GM23338 (cell line): ENCODE results near the gene ASAH2. TPM values are rescaled to one million over a fixed set of nuclear protein-coding genes. Genes with fewer than 3 reads are reported as not detected.
A peak's percentile ranks its signal among the peaks of the same experiment; 100 is the strongest.

Experiments
- ATAC-seq: fragments of 200-7000 bp; cut with Tn5 transposase; 3 replicates; pipeline ENCODE4 v1.9.1; 2020
- DNase-seq: peaks from one replicate; pipeline ENCODE4 v3.0.0-alpha.2; 2015; ENCODE audit warnings: low spot score
- H2AFZ ChIP-seq: fragments of 200-600 bp; sonication (generic); 2 replicates; pipeline ENCODE4 v1.8.0; 2016; ENCODE audit warnings: antibody characterized with exemption, mild to moderate bottlenecking, moderate library complexity
- H3F3A ChIP-seq: fragments of 200-600 bp; sonication (generic); replicated peaks from 2 replicates; pipeline ENCODE4 v1.8.0; 2017; ENCODE audit warnings: antibody characterized with exemption, mixed run types, low read depth
- H3K27ac ChIP-seq: fragments of 200-600 bp; sonication (generic); 2 replicates; pipeline ENCODE4 v1.6.1; 2016; ENCODE audit warnings: low read depth
- H3K27me3 ChIP-seq: fragments of 200-600 bp; sonication (generic); 2 replicates; pipeline ENCODE4 v1.8.0; 2016; ENCODE audit warnings: mild to moderate bottlenecking, mixed run types, moderate library complexity; ENCODE audit not compliant: insufficient read depth
- H3K36me3 ChIP-seq: fragments of 200-600 bp; sonication (generic); 2 replicates; pipeline ENCODE4 v1.8.0; 2016; ENCODE audit warnings: mild to moderate bottlenecking; ENCODE audit not compliant: insufficient read depth
- H3K4me1 ChIP-seq: fragments of 200-600 bp; sonication (generic); 2 replicates; pipeline ENCODE4 v1.8.0; 2016; ENCODE audit warnings: mild to moderate bottlenecking, moderate library complexity; ENCODE audit not compliant: insufficient read depth
- H3K4me2 ChIP-seq: fragments of 200-600 bp; sonication (generic); 2 replicates; pipeline ENCODE4 v1.7.1; 2017; ENCODE audit warnings: mixed run types
- H3K4me3 ChIP-seq: fragments of 200-600 bp; sonication (generic); 2 replicates; pipeline ENCODE4 v1.6.1; 2016; ENCODE audit warnings: mixed run types
- H3K79me2 ChIP-seq: fragments of 200-600 bp; sonication (generic); replicated peaks from 2 replicates; pipeline ENCODE4 v1.8.0; 2017; ENCODE audit warnings: mild to moderate bottlenecking; ENCODE audit not compliant: insufficient read depth
- H3K9me2 ChIP-seq: fragments of 200-600 bp; sonication (generic); 2 replicates; pipeline ENCODE4 v1.8.0; 2017; ENCODE audit not compliant: insufficient read depth
- H4K20me1 ChIP-seq: fragments of 200-600 bp; sonication (generic); replicated peaks from 2 replicates; pipeline ENCODE4 v1.8.0; 2017; ENCODE audit warnings: mild to moderate bottlenecking; ENCODE audit not compliant: insufficient read depth
- H3K27ac Mint-ChIP-seq: 2 replicates; pipeline ENCODE4 v1.8.0; 2020; ENCODE audit warnings: inconsistent platforms, mild to moderate bottlenecking, moderate library complexity, mixed read lengths
- H3K27me3 Mint-ChIP-seq: 3 replicates; pipeline ENCODE4 v1.8.0; 2022; ENCODE audit warnings: low read depth, mild to moderate bottlenecking, moderate library complexity, mixed read lengths, inconsistent platforms; ENCODE audit not compliant: insufficient read depth, poor library complexity
- H3K36me3 Mint-ChIP-seq: 3 replicates; pipeline ENCODE4 v1.8.0; 2021; ENCODE audit warnings: low read depth, mild to moderate bottlenecking, inconsistent platforms, moderate library complexity, mixed read lengths
- H3K4me1 Mint-ChIP-seq: 3 replicates; pipeline ENCODE4 v1.8.0; 2020; ENCODE audit warnings: mild to moderate bottlenecking, inconsistent platforms, mixed read lengths
- H3K4me3 Mint-ChIP-seq: 3 replicates; pipeline ENCODE4 v1.8.0; 2021; ENCODE audit warnings: moderate library complexity, mild to moderate bottlenecking, inconsistent platforms, mixed read lengths
- H3K9me3 Mint-ChIP-seq: 3 replicates; pipeline ENCODE4 v1.8.0; 2020; ENCODE audit warnings: moderate library complexity, mild to moderate bottlenecking, inconsistent platforms, mixed read lengths
- CREB1 ChIP-seq: fragments of 250-450 bp; sonication (Bioruptor Pico); IDR thresholded peaks from 2 replicates; pipeline ENCODE4 v1.5.0; 2020; ENCODE audit warnings: low read depth, mild to moderate bottlenecking, moderate library complexity
- JUNB ChIP-seq: IDR thresholded peaks from one replicate; pipeline ENCODE4 v1.6.1; 2016; ENCODE audit warnings: antibody characterized with exemption; ENCODE audit not compliant: unreplicated experiment
- POLR2AphosphoS5 ChIP-seq: IDR thresholded peaks from 2 replicates; pipeline ENCODE4 v1.6.1; 2016; ENCODE audit warnings: antibody characterized with exemption, low read depth
- STAT1 ChIP-seq: IDR thresholded peaks from one replicate; pipeline ENCODE4 v1.6.1; 2016; ENCODE audit warnings: antibody characterized with exemption; ENCODE audit not compliant: unreplicated experiment
- ZNF114 ChIP-seq: fragments of 250-450 bp; sonication (Bioruptor Pico); IDR thresholded peaks from 2 replicates; pipeline ENCODE4 v1.5.0; 2020; ENCODE audit warnings: mild to moderate bottlenecking, moderate library complexity
- polyA plus RNA-seq: library from polyadenylated mRNA; unstranded; fragments of >200 nt; fragmentation: Nextera tagmentation; extraction: Ambion mirVana; gene quantifications from 2 replicates; pipeline ENCODE4 v1.2.1, GENCODE V29; 2016
- total RNA-seq: library from RNA; depleted of rRNA; stranded (reverse); fragments of >200 nt; shearing (Covaris generic); gene quantifications from 2 replicates; pipeline ENCODE4 v1.2.3, GENCODE V29; 2014
- TF ChIP-seq, protein P1 (sequence below): IDR thresholded peaks from one replicate; pipeline ENCODE4 v1.6.1; 2018; ENCODE audit warnings: antibody characterized with exemption; ENCODE audit not compliant: unreplicated experiment
- TF ChIP-seq, protein P2 (sequence below): fragments of 250-450 bp; sonication (Bioruptor Pico); IDR thresholded peaks from 2 replicates; pipeline ENCODE4 v1.5.0; 2020; ENCODE audit warnings: mild to moderate bottlenecking, moderate library complexity

ASAH2 gene
- total and polyA plus RNA-seq, 2 experiments from 2014 or later: 0.17 to 0.92 TPM

DNA sequence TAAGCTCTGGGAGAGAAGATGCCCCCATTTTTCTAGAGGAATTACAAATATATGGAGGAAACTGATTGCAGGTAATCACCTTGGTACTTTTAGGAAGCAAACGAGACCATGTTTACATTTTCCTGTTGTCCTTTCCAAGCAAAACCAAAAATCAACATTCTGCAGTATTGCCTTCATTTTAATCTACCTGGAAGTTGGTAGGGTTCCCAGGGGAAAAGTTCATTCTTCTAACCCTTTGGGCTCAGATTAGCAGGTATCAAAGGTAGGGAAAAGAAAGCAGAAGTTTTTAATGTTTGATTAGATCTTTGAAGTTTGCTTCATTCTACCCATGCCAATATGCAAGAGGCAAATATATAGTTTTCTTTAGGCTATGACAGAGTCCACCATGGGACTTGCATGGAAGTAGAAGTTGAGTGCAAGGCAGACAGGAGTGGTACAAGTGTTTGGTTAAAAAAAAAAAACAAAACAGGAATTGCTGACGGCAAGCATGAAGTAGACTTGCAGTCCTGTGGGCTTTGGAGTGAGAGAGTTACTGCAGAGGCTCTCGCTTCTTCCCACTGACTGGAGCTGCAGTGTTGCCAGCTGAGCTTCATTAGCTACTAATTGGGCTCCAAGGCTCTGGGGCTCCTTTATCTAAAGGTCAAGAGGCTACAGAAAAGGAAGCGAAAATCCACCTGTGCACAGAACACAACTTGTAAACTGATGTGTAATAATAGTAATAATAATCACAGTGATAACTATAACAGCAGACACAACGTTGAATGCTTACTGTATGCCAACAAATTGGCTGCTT, 28.9 kb upstream of the ASAH2 start:
- H3K36me3 ChIP-seq: no peaks in the 10 kb centered on the region
- H3K27ac ChIP-seq: no peak overlapping the region
- no peaks in the 10 kb centered on the region; the same call in 1 of the 2 replicates for H3K9me2 ChIP-seq
- H3K4me3 Mint-ChIP-seq: no peak overlapping the region
- H3K4me3 ChIP-seq: no peak overlapping the region
- H3K36me3 Mint-ChIP-seq: no peaks in the 10 kb centered on the region
- peaks cover 9% of the 10 kb centered on the region for H3K4me1 Mint-ChIP-seq
- peak overlapping the region; percentile 0; the same call in 1 of the 2 replicates for H2AFZ ChIP-seq
- TF ChIP-seq CREB1 (CRISPR knock-in tag) (no peak), POLR2AphosphoS5 (no peak), STAT1 (no peak), JUNB (no peak), ZNF114 (CRISPR knock-in tag) (no peak)
- TF ChIP-seq, protein P1, sequence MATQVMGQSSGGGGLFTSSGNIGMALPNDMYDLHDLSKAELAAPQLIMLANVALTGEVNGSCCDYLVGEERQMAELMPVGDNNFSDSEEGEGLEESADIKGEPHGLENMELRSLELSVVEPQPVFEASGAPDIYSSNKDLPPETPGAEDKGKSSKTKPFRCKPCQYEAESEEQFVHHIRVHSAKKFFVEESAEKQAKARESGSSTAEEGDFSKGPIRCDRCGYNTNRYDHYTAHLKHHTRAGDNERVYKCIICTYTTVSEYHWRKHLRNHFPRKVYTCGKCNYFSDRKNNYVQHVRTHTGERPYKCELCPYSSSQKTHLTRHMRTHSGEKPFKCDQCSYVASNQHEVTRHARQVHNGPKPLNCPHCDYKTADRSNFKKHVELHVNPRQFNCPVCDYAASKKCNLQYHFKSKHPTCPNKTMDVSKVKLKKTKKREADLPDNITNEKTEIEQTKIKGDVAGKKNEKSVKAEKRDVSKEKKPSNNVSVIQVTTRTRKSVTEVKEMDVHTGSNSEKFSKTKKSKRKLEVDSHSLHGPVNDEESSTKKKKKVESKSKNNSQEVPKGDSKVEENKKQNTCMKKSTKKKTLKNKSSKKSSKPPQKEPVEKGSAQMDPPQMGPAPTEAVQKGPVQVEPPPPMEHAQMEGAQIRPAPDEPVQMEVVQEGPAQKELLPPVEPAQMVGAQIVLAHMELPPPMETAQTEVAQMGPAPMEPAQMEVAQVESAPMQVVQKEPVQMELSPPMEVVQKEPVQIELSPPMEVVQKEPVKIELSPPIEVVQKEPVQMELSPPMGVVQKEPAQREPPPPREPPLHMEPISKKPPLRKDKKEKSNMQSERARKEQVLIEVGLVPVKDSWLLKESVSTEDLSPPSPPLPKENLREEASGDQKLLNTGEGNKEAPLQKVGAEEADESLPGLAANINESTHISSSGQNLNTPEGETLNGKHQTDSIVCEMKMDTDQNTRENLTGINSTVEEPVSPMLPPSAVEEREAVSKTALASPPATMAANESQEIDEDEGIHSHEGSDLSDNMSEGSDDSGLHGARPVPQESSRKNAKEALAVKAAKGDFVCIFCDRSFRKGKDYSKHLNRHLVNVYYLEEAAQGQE: no peak
- TF ChIP-seq, protein P2, sequence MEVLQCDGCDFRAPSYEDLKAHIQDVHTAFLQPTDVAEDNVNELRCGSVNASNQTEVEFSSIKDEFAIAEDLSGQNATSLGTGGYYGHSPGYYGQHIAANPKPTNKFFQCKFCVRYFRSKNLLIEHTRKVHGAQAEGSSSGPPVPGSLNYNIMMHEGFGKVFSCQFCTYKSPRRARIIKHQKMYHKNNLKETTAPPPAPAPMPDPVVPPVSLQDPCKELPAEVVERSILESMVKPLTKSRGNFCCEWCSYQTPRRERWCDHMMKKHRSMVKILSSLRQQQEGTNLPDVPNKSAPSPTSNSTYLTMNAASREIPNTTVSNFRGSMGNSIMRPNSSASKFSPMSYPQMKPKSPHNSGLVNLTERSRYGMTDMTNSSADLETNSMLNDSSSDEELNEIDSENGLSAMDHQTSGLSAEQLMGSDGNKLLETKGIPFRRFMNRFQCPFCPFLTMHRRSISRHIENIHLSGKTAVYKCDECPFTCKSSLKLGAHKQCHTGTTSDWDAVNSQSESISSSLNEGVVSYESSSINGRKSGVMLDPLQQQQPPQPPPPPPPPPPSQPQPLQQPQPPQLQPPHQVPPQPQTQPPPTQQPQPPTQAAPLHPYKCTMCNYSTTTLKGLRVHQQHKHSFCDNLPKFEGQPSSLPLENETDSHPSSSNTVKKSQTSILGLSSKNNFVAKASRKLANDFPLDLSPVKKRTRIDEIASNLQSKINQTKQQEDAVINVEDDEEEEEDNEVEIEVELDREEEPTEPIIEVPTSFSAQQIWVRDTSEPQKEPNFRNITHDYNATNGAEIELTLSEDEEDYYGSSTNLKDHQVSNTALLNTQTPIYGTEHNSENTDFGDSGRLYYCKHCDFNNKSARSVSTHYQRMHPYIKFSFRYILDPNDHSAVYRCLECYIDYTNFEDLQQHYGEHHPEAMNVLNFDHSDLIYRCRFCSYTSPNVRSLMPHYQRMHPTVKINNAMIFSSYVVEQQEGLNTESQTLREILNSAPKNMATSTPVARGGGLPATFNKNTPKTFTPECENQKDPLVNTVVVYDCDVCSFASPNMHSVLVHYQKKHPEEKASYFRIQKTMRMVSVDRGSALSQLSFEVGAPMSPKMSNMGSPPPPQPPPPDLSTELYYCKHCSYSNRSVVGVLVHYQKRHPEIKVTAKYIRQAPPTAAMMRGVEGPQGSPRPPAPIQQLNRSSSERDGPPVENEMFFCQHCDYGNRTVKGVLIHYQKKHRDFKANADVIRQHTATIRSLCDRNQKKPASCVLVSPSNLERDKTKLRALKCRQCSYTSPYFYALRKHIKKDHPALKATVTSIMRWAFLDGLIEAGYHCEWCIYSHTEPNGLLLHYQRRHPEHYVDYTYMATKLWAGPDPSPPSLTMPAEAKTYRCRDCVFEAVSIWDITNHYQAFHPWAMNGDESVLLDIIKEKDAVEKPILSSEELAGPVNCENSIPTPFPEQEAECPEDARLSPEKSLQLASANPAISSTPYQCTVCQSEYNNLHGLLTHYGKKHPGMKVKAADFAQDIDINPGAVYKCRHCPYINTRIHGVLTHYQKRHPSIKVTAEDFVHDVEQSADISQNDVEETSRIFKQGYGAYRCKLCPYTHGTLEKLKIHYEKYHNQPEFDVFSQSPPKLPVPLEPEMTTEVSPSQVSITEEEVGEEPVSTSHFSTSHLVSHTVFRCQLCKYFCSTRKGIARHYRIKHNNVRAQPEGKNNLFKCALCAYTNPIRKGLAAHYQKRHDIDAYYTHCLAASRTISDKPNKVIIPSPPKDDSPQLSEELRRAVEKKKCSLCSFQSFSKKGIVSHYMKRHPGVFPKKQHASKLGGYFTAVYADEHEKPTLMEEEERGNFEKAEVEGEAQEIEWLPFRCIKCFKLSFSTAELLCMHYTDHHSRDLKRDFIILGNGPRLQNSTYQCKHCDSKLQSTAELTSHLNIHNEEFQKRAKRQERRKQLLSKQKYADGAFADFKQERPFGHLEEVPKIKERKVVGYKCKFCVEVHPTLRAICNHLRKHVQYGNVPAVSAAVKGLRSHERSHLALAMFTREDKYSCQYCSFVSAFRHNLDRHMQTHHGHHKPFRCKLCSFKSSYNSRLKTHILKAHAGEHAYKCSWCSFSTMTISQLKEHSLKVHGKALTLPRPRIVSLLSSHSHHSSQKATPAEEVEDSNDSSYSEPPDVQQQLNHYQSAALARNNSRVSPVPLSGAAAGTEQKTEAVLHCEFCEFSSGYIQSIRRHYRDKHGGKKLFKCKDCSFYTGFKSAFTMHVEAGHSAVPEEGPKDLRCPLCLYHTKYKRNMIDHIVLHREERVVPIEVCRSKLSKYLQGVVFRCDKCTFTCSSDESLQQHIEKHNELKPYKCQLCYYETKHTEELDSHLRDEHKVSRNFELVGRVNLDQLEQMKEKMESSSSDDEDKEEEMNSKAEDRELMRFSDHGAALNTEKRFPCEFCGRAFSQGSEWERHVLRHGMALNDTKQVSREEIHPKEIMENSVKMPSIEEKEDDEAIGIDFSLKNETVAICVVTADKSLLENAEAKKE (CRISPR knock-in tag): no peak
- no peaks in the 10 kb centered on the region for H3F3A ChIP-seq
- no peak overlapping the region for H3K4me2 ChIP-seq
- H3K27ac Mint-ChIP-seq: no peak overlapping the region
- no peaks in the 10 kb centered on the region for H3K9me3 Mint-ChIP-seq
- no peaks in the 10 kb centered on the region for H3K27me3 Mint-ChIP-seq
- H3K4me1 ChIP-seq: no peaks in the 10 kb centered on the region
- no peak for ATAC-seq
- H3K79me2 ChIP-seq: no peaks in the 10 kb centered on the region
- H3K27me3 ChIP-seq: no peaks in the 10 kb centered on the region
- no peak for DNase-seq
- no peaks in the 10 kb centered on the region for H4K20me1 ChIP-seq
